Measurements from ENCODE around the gene GEMIN5.

GRCh38 chr5:154840435-154841272, 97.4 kb downstream of the GEMIN5 start:
- TF ChIP-seq STAT1 (IDR thresholded peaks at IDR 0.05; ENCODE audit: unreplicated experiment): no peak
- no peak for TF ChIP-seq REST (IDR thresholded peaks at IDR 0.05; ENCODE audit: unreplicated experiment)
- TF ChIP-seq, protein P1, sequence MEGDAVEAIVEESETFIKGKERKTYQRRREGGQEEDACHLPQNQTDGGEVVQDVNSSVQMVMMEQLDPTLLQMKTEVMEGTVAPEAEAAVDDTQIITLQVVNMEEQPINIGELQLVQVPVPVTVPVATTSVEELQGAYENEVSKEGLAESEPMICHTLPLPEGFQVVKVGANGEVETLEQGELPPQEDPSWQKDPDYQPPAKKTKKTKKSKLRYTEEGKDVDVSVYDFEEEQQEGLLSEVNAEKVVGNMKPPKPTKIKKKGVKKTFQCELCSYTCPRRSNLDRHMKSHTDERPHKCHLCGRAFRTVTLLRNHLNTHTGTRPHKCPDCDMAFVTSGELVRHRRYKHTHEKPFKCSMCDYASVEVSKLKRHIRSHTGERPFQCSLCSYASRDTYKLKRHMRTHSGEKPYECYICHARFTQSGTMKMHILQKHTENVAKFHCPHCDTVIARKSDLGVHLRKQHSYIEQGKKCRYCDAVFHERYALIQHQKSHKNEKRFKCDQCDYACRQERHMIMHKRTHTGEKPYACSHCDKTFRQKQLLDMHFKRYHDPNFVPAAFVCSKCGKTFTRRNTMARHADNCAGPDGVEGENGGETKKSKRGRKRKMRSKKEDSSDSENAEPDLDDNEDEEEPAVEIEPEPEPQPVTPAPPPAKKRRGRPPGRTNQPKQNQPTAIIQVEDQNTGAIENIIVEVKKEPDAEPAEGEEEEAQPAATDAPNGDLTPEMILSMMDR (conservative IDR thresholded peaks at IDR 0.05; ENCODE audit: low read depth in 2 of 2): no peak
- no peak for TF ChIP-seq EZH2 (IDR thresholded peaks at IDR 0.05; ENCODE audit: low read depth, unreplicated experiment)
- TF ChIP-seq JUNB (IDR thresholded peaks at IDR 0.05; ENCODE audit: unreplicated experiment): no peak
- no peak for TF ChIP-seq POLR2AphosphoS5 (IDR thresholded peaks at IDR 0.05; ENCODE audit: low read depth)
- no peak for TF ChIP-seq CREB1 (CRISPR knock-in tag; IDR thresholded peaks at IDR 0.05; ENCODE audit: low read depth)

All from GM23338 (cell line).